ENCODE measurements around the gene DPP6.

Gene DPP6

GRCh38 chr7:154425271-154425670 lies 373.1 kb downstream of the DPP6 start:
- no peak for DNase-seq

GRCh38 chr7:154426778-154427177 lies 374.6 kb downstream of the DPP6 start:
- DNase-seq, result no peak

- DNase-seq, result no peak
Measured at GRCh38 chr7:154427533-154427932, 375.3 kb downstream of the DPP6 start.

- no peak for DNase-seq
Measured at GRCh38 chr7:154429666-154430404, 377.6 kb downstream of the DPP6 start.

- no peak for DNase-seq
Measured at GRCh38 chr7:154430640-154431039, 378.4 kb downstream of the DPP6 start.

GRCh38 chr7:154431045-154431444 lies 378.8 kb downstream of the DPP6 start:
- DNase-seq, result no peak

- DNase-seq, result no peak
Measured at GRCh38 chr7:154433632-154434598, 381.7 kb downstream of the DPP6 start.

- DNase-seq, result no peak
Measured at GRCh38 chr7:154436560-154436959, 384.4 kb downstream of the DPP6 start.

- no peak for DNase-seq
Measured at GRCh38 chr7:154437234-154437633, 385.0 kb downstream of the DPP6 start.

- no peak for DNase-seq
Measured at GRCh38 chr7:154438571-154439367, 386.6 kb downstream of the DPP6 start.

GRCh38 chr7:154440058-154440457 lies 387.9 kb downstream of the DPP6 start:
- no peak for DNase-seq

GRCh38 chr7:154440651-154441050 lies 388.5 kb downstream of the DPP6 start:
- DNase-seq, result no peak

GRCh38 chr7:154441811-154442210 lies 389.6 kb downstream of the DPP6 start:
- no peak for DNase-seq

- DNase-seq, result no peak
Measured at GRCh38 chr7:154442939-154443338, 390.7 kb downstream of the DPP6 start.

- DNase-seq, result no peak
Measured at GRCh38 chr7:154450451-154450850, 398.3 kb downstream of the DPP6 start.

GRCh38 chr7:154451480-154452457 lies 399.6 kb downstream of the DPP6 start:
- DNase-seq, result no peak

- DNase-seq, result no peak
Measured at GRCh38 chr7:154463794-154464193, 411.6 kb downstream of the DPP6 start.

- no peak for DNase-seq
Measured at GRCh38 chr7:154469652-154470051, 417.5 kb downstream of the DPP6 start.

- DNase-seq, result no peak
Measured at GRCh38 chr7:154472343-154472742, 420.1 kb downstream of the DPP6 start.

- DNase-seq, result no peak
Measured at GRCh38 chr7:154473360-154473759, 421.2 kb downstream of the DPP6 start.

- DNase-seq, result no peak
Measured at GRCh38 chr7:154474903-154475520, 422.8 kb downstream of the DPP6 start.

Measured in CD4-positive, alpha-beta T cell treated with Interleukin-6 for 4 hours (primary cell).